DND-41 (cell line): ENCODE measurements around the gene ZNF212.

Source experiments
- CTCF ChIP-seq: IDR thresholded peaks from 2 replicates; pipeline ENCODE4 v1.5.1; 2012; ENCODE audit warnings: borderline replicate concordance, low read length, moderate library complexity, mild to moderate bottlenecking; ENCODE audit not compliant: poor library complexity, severe bottlenecking; ENCODE audit errors: extremely low read depth
- EZH2 ChIP-seq: IDR thresholded peaks from 3 replicates; pipeline ENCODE4 v1.6.1; 2012; ENCODE audit warnings: borderline replicate concordance, low read depth, mild to moderate bottlenecking, moderate library complexity, low read length, inconsistent platforms; ENCODE audit not compliant: severe bottlenecking

- TF ChIP-seq CTCF (no peak), EZH2 (no peak)
Measured at GRCh38 chr7:149225106-149225505, 14.3 kb upstream of the ZNF212 start.
